ENCODE data around the gene FBXO8. TPM values are rescaled to one million over a fixed set of nuclear protein-coding genes. Genes with fewer than 3 reads are reported as not detected.

The FBXO8 gene
- 17.7 and 25.1 TPM in 2 replicates for total RNA-seq (ENCODE audit: low replicate concordance)
- long read RNA-seq, transcript FBXO8-201 (6 exons, 2,577 nt), result major isoform, 122 of 143 reads
- long read RNA-seq, partial matches to known transcripts, result 9 of 143 reads
- long read RNA-seq, other reads (novel, unspliced or antisense), result 12 of 143 reads

GRCh38 chr4:174283507-174284471, at the start of gene FBXO8, which contains the start of gene CEP44:
Gene FBXO8 (minus strand): TSS chr4:174283667. CDS start chr4:174263092, 20,575 bp downstream.
Gene CEP44 (plus strand): TSS chr4:174283911. CDS start chr4:174299122, 15,211 bp downstream.
- peak; percentile 76 for DNase-seq (ENCODE audit: extremely low spot score, unreplicated experiment)
- H3K9me3 Mint-ChIP-seq, result no peaks in the 10 kb centered on the region
- no peak for TF ChIP-seq CTCF (conservative IDR thresholded peaks at IDR 0.05)
- peak within 1 kb of the TSS; percentile 100 for H3K27ac Mint-ChIP-seq
- H3K4me3 Mint-ChIP-seq, result peak within 1 kb of the TSS; percentile 100
- no peaks in the 10 kb centered on the region for H3K27me3 Mint-ChIP-seq
- H3K36me3 Mint-ChIP-seq, result peaks cover 17% of the 10 kb centered on the region
- H3K4me1 Mint-ChIP-seq (ENCODE audit: unreplicated experiment), result peaks cover 14% of the 10 kb centered on the region

DNA sequence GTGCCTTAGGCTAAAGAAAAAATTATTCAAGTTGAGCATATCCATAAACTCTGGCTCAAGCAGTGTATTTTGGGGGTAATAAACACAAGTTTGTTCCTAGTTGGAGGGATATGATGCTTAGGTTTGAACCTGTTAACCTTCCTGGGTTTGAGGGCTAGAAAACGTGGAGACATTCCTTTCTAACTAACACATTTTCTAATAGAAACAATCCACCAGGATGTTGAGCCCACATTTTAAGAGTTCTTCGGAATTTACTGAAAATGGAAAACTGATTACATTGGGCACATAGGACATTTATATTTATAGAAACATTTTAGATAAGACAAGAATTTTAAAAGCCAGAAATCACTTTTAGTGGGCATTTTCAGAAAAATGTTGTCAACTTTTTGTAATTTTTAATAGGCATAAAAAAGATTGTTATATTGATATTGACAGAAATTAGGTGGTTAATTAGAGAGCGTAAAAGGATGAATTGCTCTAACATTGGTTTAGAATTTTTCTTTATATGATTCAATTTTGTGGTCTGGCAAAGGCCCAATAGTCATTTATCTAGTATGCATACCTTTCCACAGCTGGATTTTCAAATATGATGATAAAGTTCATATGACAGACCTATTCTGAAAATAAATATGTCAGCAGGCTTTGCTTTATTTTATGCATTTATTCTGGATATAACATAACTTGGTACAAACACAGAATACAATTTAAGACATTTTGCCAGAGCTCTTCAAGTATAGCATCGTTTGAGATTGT, 49.5 kb upstream of the FBXO8 start:
- H3K27me3 Mint-ChIP-seq, result no peaks in the 10 kb centered on the region
- no peak for DNase-seq (ENCODE audit: extremely low spot score, unreplicated experiment)
- no peak overlapping the region for H3K27ac Mint-ChIP-seq
- H3K9me3 Mint-ChIP-seq, result no peaks in the 10 kb centered on the region
- no peaks in the 10 kb centered on the region for H3K4me1 Mint-ChIP-seq (ENCODE audit: unreplicated experiment)
- no peaks in the 10 kb centered on the region for H3K36me3 Mint-ChIP-seq
- no peak for TF ChIP-seq CTCF (conservative IDR thresholded peaks at IDR 0.05)
- no peak overlapping the region for H3K4me3 Mint-ChIP-seq

DNA sequence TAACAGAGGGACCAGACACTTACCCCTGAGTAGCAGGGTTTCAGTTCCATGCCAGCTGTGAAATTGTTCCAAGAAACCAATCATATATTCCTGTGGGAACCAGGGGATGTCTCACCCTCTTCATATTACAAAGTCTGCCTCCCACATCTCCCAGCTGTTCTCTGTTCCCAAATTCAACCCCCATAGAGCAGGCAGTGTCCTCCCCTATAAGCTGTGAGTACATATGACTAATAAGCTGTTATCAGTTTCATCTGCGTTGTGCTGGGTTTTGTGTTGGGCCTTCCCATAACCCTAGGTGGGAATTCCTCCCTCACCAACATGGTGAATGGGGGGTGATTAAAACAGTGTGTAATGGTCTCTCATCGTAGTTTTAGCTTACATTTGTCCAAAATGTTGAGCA, 41.3 kb upstream of the FBXO8 start:
- DNase-seq (ENCODE audit: extremely low spot score, unreplicated experiment), result no peak
- TF ChIP-seq CTCF (conservative IDR thresholded peaks at IDR 0.05), result no peak
- Mint-ChIP-seq H3K36me3 (no peaks in the 10 kb centered on the region), H3K4me3 (no peak overlapping the region), H3K27ac (no peak overlapping the region), H3K4me1 (ENCODE audit: unreplicated experiment) (no peaks in the 10 kb centered on the region), H3K9me3 (no peaks in the 10 kb centered on the region), H3K27me3 (no peaks in the 10 kb centered on the region)

DNA sequence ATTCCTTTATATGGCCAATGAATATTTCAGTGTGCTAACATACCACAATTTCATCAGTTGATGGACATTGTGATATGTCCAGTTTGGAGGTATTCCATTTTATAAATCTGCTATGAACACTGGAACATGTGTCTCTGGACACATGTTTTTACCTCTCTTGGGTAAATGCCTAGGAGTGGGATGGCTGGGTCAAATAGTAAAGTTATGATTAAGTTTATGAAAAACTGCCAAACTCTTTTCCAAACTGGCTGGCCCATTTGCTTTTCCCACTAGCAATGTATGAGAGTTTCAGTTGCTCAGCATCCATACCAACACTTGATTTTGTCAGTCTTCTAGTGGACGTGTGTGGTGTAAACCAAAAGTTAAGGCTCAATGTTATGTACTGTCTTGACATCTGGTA, 40.8 kb upstream of the FBXO8 start:
- Mint-ChIP-seq H3K27me3 (no peaks in the 10 kb centered on the region), H3K36me3 (no peaks in the 10 kb centered on the region), H3K4me3 (no peak overlapping the region), H3K4me1 (ENCODE audit: unreplicated experiment) (no peaks in the 10 kb centered on the region), H3K27ac (no peak overlapping the region), H3K9me3 (no peaks in the 10 kb centered on the region)
- no peak for TF ChIP-seq CTCF (conservative IDR thresholded peaks at IDR 0.05)
- DNase-seq (ENCODE audit: extremely low spot score, unreplicated experiment), result no peak

DNA sequence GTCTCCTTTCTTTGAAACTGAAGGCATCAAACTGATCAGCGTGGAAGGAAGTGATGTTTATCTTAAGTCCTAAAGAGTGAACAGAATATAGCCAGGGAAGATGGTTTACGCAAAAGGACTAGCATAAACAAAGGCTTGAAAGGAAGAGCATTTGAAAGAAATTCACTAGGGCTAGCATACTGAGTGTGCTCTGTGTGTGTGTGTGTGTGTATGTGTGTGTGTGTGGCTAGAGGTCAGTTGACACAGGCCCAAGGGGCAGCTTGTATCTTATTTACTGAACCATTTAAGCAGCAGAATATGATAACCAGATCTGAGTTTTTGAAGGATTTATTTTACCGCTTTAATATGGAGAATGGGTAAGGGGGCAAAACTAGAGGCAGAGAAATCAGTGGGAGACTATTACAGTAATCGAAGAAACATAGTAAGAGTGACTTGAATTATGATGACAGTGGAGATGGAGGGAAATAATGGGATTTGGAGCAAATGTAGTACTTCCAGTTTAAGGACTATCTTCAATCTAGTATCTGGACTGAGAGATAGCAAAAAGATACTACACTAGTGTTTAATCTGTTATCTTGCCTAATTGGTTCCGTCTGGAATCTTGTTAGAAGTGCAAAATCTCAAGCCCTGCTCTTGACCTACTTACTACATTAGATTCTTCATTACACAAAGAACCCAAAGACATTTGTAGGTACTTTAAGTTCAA, 37.2 kb upstream of the FBXO8 start:
- Mint-ChIP-seq H3K27ac (no peak overlapping the region), H3K4me3 (no peak overlapping the region), H3K27me3 (no peaks in the 10 kb centered on the region), H3K4me1 (ENCODE audit: unreplicated experiment) (no peaks in the 10 kb centered on the region), H3K9me3 (no peaks in the 10 kb centered on the region), H3K36me3 (no peaks in the 10 kb centered on the region)
- no peak for DNase-seq (ENCODE audit: extremely low spot score, unreplicated experiment)
- TF ChIP-seq CTCF (conservative IDR thresholded peaks at IDR 0.05), result no peak

Measured in type B pancreatic cell (in vitro differentiated cells).